Activated CD4-positive, alpha-beta T cell treated with anti-CD3 and anti-CD28 coated beads for 48 hours (primary cell): ENCODE measurements around the gene IQCN.

Experiments used
- DNase-seq: peaks from one replicate; pipeline ENCODE4 v3.0.0-alpha.2; 2020

IQCN gene

DNA sequence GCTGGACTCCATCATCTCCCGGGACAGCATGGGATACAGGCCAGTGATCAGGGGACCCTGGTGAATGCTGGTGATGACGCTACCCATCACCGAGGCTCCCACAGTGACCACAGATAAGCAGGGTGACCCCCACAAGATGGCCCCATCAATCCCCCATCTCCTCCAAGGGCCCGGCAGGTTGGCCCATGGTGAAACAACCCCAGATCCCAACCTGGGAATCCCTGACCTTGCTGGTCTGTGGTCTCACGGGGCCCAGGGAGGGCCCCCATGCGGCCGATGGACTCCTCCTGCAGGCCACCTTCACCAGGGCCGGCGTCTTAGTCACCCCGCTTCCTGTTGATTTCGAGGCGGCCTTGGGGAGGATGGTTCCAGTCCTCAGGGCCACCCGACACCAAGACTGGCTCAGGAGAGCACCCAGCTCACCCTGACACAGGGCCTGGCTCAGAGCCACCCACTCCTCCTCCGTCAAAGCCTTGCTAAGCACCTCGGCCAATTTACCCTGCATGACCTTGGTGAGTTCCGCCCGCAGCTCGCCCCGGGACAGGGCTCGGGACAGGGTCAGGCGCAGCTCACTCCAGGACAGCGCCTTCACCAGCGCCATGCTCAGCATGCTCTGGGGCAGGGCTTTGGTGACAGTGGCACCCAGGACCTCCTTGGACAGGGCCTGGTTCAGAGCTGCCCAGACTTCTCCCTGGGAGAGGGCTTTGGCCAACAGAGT, 10.0 kb downstream of the IQCN start:
- no peak for DNase-seq

DNA sequence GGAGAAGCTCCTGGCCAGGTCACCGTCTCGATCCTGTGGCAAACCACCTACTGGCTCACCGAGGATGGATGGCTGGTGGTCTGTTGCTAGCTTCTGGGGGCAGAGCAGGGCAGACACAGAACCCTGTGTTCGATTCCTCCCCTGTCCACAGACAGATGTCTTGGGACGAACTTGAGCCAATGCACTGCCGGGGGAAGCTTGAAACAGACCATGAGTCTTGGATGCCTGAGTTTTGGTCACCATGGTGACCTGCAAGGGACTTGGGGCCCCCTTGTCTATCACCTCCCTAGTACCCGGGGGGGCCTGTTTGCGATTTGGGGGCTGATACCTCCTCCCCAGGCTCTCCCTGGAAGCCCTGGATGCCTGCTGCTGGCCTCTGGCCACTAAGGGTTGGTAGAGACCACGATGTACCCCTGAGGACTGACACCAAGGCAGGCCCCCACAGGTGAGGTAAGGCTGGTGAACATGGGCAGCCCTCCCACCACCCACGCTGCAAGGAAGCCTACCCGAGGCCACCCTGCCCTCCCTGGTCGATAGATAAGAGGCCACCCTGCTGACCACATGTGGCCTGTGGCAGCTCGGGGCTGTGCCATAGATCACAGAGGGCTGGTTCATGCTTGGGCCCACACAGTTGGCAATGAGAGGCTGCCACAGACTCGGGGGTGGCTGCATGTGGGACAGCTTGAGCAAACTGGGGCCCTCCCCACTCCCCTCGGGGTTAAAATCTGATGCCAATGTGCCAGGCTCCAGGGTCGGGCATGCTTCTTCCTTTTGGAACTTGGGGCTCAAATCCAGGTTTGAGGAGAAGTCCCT, 10.7 kb downstream of the IQCN start:
- DNase-seq = no peak

DNA sequence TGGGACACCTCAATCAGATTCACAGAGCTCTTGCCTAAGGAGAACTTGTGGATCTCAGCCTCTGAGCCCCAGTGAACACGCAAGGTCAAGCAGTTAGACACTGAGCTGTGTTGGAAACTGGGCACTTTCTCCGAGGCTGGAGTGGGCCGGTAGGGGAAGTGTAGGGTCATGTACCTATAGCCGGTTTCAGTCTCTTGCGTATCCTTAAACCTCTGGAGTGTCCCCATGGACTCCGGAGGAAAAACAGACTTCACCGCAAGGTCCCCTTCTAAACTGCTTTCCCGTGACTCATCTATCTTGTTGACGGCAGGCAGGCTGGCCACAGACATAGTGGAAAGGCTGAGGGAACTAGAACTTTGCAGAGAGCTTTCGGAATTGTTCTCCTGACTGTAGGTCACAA, 11.3 kb downstream of the IQCN start:
- DNase-seq = no peak

DNA sequence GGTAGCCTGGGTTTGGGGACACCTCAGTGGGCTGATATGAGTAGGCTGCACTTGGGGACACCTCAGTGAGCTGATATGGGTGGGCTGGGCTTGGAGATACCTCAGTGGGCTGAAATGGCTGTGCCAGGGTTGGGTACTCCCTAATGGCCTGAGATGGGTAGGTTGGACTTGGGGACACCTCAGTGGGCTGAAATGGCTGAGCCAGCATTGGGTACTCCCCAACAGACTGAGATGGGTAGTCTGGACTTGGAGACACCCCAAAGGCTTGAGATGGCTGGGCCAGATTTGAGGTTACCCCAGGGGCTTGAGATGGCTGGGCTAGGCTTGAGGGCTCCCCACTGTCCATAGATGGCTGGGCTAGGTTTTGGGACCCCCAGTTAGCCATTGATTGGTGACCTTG, 12.1 kb downstream of the IQCN start:
- DNase-seq = no peak

DNA sequence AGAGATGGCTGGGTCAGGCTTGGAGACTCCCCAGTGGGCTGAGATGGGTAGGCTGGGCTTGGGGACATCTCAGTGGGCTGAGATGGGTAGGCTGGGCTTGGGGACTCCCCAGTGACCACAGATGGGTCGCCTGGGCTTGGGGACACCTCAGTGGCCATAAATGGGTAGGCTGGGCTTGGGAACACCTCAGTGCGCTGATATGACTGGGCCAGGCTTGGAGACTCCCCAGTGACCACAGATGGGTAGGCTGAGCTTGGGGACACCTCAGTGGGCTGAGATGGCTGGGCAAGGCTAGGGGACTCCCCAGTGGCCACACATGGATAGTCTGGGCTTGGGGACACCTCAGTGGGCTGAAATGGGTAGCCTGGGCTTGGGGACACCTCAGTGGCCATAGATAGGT, 12.8 kb downstream of the IQCN start:
- DNase-seq = no peak

DNA sequence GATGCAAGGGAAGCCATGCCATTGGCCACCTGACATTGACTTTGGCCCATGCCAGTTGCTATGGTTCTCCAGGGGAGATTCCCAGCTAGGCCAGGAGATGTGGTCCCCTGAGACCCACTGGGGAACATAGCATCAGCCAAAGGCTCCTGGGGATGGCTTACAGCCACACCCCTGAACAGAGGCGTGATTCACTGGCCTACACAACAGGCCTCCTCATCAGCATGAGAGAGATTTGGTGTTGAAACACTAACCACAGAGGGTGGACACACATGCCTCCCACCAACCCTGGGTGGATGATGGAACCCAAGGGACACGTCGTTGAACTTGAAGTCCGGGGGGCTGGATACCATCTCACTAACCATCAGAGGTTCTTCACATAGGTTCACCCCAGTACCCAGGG, 14.4 kb downstream of the IQCN start:
- no peak for DNase-seq

DNA sequence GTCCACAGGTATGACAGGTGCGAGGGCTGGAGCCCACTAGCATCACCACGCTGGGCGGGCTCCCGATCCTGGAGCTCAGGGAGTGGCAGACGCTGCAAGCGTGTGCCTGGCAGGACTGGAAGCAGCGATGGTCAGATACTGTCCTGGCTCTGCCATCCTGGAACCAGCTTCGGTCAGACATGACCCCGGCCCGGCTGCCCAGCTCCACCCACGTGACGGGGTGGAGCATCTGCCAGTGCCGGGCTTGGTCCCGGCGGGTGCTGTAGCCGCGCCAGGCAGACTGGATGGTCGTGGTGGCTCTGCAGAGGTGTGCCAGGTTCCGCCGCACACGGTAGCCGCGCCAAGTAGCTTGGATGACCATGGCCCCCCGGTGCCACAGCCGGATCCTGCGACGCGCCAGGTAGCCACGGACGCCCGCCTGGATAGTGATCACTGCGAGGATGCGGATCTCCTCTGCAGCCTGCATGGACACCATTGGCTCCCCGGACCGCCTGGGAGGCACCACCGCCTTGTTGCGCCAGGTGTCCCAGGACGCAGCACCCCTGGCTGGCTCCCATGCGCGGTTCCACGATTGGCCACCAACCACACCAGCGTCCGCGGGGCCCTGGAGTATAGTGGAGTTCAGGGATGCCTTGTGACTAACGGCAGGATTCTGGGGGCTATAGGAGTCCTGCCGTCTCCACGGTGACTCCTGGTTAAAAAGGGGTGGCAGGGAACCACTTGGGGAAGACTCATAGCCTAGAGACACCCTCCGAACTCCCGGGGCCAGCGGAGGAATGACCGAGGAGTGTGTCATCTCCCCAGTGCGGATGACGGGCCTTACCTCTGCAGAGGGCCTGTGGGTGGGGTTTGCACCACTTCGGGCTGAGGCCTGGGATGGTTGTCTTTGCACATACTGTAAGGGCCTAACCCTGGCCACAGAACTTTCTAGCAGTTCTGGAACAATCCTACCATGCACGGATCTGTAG, 16.5 kb downstream of the IQCN start:
- DNase-seq = no peak

DNA sequence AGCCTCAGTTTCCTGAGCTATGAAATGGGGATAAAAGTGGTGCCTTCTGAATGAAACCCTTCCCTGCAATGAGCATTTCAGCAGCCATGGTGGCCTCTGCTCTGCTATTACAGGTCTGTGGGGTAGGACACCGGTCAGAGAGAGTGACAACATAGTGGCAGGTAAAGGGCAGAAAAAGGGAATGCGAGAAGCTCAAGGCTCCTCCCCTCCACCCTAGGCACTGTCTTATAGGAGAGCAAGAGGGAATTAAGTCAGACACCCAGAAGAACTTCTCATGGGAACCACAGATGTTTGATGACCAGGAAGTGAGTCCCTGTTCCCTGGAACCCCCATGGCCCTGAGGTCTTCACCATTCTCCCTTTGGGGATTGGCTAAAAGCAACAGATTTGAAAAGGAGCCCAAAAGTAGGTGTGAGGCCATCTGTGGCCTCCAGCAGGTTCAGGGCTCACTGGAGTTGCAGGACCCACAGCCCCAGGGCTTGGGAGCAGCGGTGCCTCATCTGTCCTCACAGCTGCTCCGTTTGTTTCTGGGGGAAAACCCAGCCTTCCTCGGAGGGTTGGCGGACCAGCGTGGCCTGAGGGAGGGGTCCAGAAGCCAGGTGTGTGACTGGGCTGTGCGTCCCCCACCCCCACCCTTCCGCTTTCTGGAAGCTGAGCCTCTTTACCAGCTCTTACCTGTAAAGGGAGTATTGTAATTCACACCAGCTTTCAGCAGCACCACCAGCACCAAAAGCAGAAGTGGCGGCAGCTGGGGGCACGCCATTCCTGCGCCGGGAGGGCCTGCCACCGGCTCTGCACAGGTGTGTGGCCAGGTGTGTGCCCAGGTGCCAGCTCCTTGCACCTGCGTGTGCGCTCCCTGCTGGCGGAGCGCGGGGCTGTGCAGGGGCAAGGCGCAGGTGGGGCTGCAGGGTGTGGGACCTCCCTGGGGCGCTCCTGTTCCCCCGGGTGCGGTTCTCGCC, 19.4 kb downstream of the IQCN start:
- no peak for DNase-seq

DNA sequence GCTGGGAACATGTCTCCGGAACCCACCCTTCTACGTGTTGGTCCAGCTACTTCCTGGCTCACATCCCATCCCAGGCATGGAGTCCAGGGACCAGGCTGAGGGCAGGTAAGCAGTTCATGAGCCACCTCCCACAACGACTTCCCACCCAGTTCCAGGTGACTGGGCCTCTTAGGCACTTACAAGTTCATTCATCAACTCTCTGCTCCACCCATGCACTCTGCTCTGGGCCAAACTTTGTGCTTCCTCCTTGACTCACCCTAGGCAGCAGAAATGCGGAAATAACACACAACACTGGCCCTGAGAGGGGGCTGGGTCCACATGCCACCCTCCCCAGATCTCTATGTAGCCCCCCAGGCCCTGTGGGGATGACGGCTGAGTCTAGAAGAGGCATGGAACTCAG, 20.5 kb downstream of the IQCN start:
- DNase-seq = no peak

DNA sequence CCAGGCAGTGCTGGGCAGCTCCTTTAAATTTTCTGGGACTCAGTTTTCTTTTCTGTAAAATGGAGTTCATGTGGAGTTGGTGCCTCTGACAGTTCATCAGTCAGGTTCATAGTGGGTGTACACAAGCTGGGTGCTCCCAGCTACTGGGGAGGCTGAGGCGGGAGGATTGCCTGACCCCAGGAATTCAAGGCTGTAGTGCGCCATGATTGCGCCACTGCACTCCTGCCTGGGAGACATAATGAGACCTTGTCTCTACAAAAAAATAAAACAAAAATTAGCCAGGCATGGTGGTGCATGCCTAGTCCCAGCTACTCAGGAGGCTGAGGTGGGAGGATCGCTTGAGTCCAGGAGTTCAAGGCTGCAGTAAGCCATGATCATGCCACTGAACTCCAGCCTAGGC, 21.1 kb downstream of the IQCN start:
- DNase-seq = no peak

DNA sequence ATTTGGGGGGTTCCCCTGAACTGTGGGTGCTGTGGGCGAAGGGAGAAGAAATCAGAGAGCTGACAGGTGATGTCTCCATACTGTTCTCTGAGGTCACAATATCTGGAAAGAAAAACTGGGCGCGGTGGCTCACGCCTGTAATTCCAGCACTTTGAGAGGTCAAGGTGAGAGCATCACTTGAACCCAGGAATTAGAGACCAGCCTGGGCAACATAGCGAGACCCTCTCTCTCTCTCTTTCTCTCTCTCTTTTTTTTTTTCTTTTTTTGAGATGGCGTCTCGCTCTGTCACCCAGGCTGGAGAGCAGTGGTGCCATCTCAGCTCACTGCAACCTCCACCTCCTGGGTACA, 21.9 kb downstream of the IQCN start:
- no peak for DNase-seq

DNA sequence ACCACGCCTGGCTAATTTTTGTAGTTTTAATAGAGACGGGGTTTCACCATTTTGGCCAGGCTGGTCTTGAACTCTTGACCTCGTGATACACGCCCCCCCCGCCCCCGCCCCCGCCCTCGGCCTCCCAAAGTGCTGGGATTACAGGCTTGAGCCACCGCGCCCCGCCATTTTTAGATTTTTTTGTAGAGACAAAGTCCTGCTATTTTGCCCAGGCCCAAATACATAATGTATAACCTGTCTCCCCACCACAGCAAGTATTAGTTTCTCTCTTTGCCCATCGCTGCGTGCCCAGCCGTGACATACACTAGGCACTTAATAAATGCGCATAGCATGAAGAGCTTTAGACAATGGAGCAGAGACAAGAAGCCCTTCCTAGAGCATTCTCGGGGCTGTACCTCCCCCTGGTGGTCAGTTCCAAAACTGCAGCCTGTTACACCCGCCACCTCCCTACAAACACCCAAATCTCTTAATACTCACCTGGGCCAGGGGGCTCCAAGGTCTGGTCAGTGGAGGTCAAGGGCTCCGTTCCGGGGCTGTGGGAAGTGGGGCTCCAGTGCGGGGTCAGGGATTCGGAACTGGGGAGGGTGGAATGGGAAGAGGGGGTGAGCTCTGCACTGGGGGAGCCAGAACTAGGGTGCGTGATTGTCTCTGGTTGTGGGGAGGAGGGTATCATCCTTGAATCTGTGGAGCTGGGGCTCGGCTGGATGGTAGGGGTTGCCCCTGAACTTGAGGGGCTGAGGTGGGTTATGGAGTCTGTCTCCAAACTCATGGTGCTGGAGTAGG, 22.5 kb downstream of the IQCN start:
- peak; percentile 88 for DNase-seq

DNA sequence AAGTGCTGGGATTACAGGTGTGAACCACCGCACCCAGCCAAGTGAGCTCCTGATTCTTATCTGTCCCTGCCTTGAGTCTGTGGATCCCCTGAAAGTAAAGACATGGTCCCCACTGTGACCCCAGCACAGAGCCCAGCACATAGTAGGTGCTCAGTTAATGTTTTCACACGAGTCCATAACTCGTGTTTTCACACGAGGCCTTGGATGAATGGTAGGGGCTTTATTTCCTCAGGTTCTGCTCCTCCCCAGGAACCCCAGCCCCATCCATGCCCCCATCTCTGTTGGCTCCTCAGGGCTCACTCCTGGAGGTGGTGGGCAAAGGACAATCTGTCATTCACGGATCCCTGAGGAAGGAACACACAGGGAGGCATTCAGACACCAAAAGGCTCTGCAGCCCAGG, 24.4 kb downstream of the IQCN start:
- no peak for DNase-seq

DNA sequence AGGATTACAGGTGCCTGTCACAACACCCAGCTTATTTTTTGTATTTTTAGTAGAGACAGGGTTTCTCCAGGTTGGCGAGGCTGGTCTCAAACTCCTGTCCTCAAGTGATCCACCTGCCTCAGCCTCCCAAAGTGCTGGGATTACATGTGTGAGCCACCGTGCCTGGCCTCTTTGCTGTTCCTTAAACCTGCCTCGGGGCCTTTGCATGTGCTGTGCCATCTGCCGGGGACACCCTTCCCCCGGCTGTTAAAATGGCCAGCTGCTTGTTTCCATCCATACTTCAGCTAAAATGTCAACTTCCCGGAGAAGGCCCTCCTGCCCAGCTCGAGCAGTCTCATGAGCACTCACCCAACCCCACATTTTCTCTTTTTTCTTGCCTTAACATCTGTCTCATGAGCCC, 29.0 kb downstream of the IQCN start:
- DNase-seq = no peak

DNA sequence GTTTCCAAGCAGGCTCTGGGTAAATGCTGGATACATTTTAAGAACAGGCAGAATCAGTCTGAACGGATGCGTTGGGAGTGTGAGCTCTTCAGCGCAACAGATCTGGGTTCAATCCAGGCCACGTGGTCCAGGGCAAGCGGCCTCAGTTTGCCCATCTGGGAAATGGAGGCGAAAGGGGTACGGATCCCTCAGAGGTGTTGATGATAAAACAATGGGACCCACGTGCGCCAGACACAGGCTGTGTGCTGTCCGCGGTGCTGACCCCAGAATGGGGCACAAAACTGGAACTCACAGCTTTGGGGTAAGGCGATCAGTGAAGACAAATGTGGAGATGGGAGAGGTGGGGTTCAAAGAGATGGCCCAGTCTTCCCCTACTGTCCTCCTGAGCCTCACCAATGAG, 34.9 kb downstream of the IQCN start:
- no peak for DNase-seq

DNA sequence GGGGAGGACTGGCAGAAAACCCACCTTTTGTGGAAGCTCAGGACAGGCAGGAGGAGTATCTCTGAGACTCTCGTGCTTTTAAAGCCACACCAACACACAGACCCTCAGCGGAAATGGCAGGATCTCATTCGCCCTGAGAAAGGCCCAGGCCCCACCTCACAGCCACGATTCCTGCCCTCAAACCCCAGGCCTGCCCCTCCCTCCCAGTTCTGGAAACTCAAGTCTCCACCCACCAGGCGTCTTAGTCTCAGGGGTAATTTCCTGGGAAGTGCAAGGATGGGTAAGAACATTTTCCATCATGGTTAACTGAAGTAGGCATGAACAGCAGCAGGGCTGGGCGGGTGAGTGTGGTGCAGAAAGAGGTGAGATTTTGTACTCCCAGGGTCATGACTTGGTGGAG, 40.1 kb downstream of the IQCN start:
- no peak for DNase-seq

DNA sequence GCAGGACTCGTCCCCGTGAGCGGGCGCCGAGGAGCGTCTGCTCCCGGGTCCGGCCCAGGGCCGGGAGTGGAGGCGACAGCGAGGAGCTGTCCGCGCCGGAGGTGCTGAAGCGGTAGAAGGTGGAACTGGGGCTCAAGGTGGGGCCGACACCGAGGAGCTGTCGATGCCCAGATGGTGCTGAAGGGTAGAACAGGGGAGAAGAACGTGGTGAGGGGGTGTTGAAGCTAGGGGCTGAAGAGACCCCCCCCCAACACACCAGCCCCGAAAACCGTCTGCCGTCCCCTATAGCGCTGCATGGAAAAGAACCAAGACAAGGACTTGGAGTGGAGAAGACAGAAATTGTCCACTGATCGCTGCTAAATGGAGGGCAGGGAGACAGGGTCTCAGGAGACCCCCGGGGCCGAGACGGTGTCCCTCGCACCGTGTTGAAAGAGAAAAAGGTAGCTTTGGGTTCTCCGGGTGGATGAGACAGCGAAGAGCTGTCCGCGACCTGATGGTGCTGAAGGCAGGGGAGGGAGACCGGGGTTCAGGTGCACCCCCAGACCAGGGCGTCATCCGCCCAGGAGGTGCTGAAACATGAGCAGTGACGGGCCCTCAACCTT, 40.9 kb downstream of the IQCN start:
- peak; percentile 67 for DNase-seq

DNA sequence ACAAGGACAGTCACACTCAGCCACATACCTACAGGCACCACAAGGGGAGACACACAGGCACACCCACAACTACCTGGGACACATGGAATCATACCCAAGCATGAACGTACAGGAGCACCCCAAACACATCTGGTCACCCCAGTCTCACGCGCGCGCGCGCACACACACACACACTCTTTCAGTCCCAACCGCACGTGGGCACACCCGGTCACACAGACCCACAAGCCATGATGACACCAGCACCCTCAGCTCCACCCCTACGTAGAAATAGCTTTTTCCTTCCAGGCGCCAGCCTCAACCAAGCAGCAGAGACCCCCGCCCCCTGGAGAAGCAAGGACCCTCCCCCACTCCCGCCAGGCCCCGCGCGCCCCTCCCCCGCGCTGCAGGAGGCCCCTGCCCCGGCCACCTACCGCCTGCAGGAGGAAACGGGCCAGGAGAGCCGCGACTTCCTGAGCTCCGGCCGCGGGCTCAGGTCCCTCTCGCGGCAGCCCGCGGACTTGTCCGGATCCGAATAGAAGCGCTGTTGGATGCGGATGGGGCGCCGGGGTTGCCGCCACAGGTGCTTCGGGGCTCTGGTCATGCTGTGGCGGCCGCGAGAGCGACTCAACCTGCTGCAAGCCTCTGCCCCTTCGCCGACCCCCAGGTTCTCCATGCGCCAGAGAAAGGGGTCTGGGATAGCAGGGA, 41.6 kb downstream of the IQCN start:
- DNase-seq = peak; percentile 31

DNA sequence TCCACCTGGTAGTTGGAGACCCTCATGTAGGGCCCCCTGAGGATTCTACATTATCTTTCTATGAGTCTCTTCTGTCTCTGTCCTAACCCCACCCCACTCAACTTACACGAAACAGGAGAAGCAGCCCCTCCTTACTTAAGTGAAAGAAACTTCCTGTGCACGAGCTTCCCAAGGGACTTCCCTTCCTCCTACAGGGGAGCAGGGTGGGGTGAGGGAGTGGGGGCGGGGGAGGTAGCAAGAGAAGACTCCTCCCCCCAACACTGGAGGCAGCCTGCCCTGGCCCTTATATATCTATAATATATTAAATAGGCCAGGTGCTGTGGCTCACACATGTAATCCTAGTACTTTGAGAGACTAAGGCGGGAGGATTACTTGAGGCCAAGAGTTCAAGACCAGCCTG, 42.5 kb downstream of the IQCN start:
- DNase-seq = no peak

DNA sequence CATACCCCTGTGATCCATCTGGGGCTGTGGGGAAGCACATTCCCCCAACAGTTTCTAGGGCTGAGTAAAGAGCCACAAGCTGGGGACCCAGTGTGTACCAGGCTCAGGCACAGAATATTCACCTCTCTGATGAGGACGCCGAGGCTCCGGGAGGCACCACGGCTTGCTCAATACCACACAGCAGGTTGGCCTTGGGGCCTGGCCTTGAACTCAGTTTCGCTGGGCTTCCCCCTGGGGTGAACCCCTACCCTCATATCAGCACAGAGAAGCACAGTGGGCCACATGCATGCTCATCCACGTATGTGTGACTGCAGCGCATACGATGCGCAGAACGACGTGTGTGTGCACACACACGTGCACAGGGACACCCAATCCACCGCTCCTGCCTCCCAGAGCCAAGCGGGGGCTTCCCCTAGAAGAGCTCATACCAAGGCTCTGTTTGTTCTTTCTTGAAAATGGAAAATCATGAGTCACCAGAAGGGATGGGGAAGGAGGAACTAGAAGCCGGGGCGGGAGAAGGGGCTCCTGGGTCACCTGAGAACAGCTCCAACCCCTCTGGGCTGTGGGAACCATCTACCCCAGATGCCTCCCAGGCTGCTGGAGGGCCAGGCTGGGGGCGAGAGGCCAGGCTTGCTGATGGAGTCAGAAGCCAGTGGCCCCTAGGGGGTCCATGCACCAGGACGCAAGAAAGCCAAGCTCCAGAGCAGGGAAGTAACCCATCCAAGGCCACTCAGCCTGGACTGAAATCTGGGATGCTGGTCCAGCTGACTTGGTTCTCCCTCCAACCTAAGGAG, 43.1 kb downstream of the IQCN start:
- no peak for DNase-seq
